ENCODE data around the gene B4GALNT3.

Gene B4GALNT3

GRCh38 chr12:569803-570434 is 110.2 kb downstream of the B4GALNT3 start:
- Mint-ChIP-seq H3K4me1 (peaks cover 24% of the 10 kb centered on the region), H3K27me3 (ENCODE audit: low read depth, poor library complexity) (peaks cover 4% of the 10 kb centered on the region), H3K4me3 (peak overlapping the region; percentile 80), H3K36me3 (ENCODE audit: low read depth) (no peaks in the 10 kb centered on the region), H3K27ac (no peak overlapping the region), H3K9me3 (peaks cover 6% of the 10 kb centered on the region)
- DNase-seq, result peak; percentile 95
- TF ChIP-seq CTCF (IDR thresholded peaks at IDR 0.05), result peak; percentile 88

DNA sequence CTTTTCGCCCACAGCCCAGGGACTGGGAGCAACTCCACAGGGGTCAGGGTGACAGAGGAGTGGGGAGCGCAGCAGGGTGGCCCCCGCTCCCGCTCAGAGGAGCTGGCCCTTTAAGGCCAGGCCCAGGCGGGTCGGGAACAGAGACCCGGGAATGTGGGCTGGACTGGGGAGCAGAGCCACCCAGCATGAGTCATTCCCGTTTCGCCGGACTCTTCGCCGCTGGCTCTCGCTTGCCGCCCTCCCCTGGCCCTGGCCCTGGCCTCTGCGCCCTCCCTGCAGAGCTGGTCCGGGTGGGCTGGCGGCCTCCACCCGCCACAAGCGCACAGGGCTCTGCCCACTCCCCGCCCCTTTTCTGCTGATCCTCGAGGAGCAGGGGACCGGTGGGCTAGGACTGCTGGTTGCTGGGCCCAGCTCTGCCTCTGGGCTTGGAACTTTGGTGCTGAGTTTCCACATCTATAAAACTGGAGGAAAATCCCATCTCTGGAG is 110.7 kb downstream of the B4GALNT3 start:
- Mint-ChIP-seq H3K9me3 (peaks cover 10% of the 10 kb centered on the region), H3K4me1 (peaks cover 29% of the 10 kb centered on the region), H3K36me3 (ENCODE audit: low read depth) (no peaks in the 10 kb centered on the region), H3K27me3 (ENCODE audit: low read depth, poor library complexity) (peaks cover 4% of the 10 kb centered on the region), H3K4me3 (peak overlapping the region; percentile 80), H3K27ac (no peak overlapping the region)
- DNase-seq, result peak; percentile 62
- no peak for TF ChIP-seq CTCF (IDR thresholded peaks at IDR 0.05)

DNA sequence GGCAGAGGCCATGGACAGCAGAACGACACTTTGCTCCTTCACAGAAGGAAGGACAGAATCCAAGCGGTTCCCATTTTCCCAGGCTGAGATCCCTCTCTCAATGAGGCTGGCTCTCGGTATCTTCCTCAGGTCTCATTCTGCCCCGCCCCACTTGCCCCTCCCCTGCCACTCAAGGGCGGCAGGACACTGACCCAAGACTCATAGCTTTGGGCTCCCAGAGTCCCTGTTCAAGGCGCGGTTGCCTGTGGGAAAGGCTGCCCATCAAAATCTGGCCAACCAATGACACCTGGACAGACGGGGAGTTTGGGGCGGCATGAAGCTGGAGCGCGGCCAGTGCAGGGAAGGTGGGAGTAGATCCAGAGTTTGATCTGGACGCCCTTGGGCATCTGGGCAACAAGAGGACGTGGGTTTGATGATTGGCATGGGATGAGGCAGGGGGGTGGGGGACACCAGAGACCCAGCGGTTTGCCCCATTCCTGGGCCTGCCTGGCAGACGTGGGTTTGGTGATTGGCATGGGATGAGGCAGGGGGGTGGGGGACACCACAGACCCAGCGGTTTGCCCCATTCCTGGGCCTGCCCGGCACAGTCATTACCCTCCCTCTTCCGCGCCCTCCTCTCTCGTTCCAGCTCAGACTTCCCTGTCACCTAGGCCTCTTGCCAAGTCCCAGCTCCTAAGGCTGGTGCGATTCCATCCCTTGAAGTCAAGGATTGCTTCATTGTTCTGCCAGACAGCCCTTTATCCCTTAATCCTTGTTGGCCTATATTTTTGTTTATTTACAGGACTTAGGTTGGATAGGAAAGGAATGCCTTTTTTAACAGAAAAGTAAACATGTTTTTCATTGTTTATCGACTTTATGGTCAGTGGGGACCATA is 111.4 kb downstream of the B4GALNT3 start:
- H3K4me1 Mint-ChIP-seq, result peaks cover 35% of the 10 kb centered on the region
- TF ChIP-seq CTCF (IDR thresholded peaks at IDR 0.05), result no peak
- no peaks in the 10 kb centered on the region for H3K36me3 Mint-ChIP-seq (ENCODE audit: low read depth)
- DNase-seq, result peak; percentile 32
- H3K9me3 Mint-ChIP-seq, result peaks cover 10% of the 10 kb centered on the region
- no peak overlapping the region for H3K27ac Mint-ChIP-seq
- H3K27me3 Mint-ChIP-seq (ENCODE audit: low read depth, poor library complexity), result peaks cover 7% of the 10 kb centered on the region
- H3K4me3 Mint-ChIP-seq, result peak overlapping the region; percentile 73

DNA sequence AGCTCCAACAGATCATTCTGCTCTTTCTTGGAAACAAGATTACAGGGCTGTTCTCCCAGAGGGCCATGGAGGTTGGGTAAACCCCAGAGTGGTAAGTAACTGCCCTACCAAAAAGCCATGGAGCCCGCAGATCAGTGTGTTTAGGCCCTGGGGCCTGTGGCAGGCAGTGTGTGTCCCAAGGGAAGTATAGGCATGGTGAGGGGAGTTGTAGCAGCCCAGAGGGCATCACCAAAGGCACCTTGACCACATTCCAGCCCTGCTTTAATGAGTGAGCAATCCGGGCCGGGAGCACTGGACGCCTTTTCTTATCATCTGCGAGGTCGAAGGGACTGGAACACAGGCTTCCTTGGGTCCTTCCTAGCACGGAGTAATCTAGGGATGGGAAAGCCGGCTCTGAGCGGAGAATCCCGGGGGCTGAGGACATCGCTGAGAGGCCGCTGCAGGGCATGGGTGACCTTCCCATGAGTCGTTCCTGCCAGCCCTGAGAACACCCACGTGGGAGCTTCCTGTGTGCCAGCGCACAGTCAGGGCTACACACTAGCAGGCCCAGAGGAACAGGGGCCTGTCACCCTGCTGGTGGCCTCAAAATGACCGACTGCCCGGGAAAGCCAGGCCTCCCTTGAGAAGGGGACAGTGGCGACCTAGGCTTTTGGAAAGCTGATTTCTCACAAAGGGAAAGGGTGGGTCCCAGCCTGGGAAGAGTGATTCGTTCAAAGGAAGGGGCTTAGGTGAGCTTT is 112.2 kb downstream of the B4GALNT3 start:
- Mint-ChIP-seq H3K4me1 (peaks cover 43% of the 10 kb centered on the region), H3K27ac (peak overlapping the region; percentile 16), H3K36me3 (ENCODE audit: low read depth) (no peaks in the 10 kb centered on the region), H3K27me3 (ENCODE audit: low read depth, poor library complexity) (peaks cover 8% of the 10 kb centered on the region), H3K4me3 (peak overlapping the region; percentile 70), H3K9me3 (peaks cover 10% of the 10 kb centered on the region)
- TF ChIP-seq CTCF (IDR thresholded peaks at IDR 0.05), result no peak
- DNase-seq, result no peak

DNA sequence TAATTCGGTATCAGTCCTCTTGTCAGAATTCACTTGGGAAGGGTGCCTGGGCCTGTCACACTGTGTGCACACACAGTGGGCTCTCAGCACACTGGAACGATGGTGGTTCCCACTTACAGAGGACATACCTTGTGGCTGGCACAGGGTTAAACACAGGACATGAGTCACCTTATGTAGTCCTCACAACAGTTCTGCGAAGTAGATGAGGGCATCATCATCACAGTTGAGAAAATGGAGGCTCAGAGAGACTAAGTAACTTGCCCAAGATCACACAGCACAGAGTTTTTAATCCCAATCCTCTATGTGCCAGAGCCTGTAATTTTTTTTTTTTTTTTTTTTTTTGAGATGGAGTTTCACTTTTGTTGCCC is 112.8 kb downstream of the B4GALNT3 start:
- peaks cover 10% of the 10 kb centered on the region for H3K9me3 Mint-ChIP-seq

More for the DNA sequence above, 112.8 kb downstream of the B4GALNT3 start:
- Mint-ChIP-seq H3K36me3 (ENCODE audit: low read depth) (no peaks in the 10 kb centered on the region), H3K4me1 (peaks cover 43% of the 10 kb centered on the region), H3K4me3 (no peak overlapping the region), H3K27ac (no peak overlapping the region), H3K27me3 (ENCODE audit: low read depth, poor library complexity) (peaks cover 8% of the 10 kb centered on the region)
- TF ChIP-seq CTCF (IDR thresholded peaks at IDR 0.05), result no peak
- no peak for DNase-seq

All from nephron progenitor cell (in vitro differentiated cells).